IgD-negative memory B cell (primary cell): ENCODE data around the gene CDYL. TPM values are rescaled to one million over a fixed set of nuclear protein-coding genes. Genes with fewer than 3 reads are reported as not detected.
A peak's percentile ranks its signal among the peaks of the same experiment; 100 is the strongest.

Experiments used
- H3K27ac Mint-ChIP-seq, 3 donors: one replicate each; pipeline ENCODE4 v1.8.0; 2020 to 2022; ENCODE audit warnings: mild to moderate bottlenecking in 3 of 3, mixed read lengths in 3 of 3, moderate library complexity in 1 of 3
- H3K27me3 Mint-ChIP-seq: one replicate; pipeline ENCODE4 v1.8.0; 2021; ENCODE audit warnings: mixed read lengths
- H3K36me3 Mint-ChIP-seq: one replicate; pipeline ENCODE4 v1.8.0; 2020; ENCODE audit warnings: mild to moderate bottlenecking, mixed read lengths
- H3K4me1 Mint-ChIP-seq, 3 donors: one replicate each; pipeline ENCODE4 v1.8.0; 2020 to 2022; ENCODE audit warnings: mixed read lengths in 3 of 3, mild to moderate bottlenecking in 1 of 3
- H3K4me3 Mint-ChIP-seq, 4 donors: one replicate each; pipeline ENCODE4 v1.8.0; 2020 to 2022; ENCODE audit warnings: mild to moderate bottlenecking in 4 of 4, mixed read lengths in 4 of 4, moderate library complexity in 3 of 4
- H3K9me3 Mint-ChIP-seq, 3 donors: one replicate each; pipeline ENCODE4 v1.8.0; 2020 to 2021; ENCODE audit warnings: mixed read lengths in 3 of 3, mild to moderate bottlenecking in 1 of 3
- polyA plus RNA-seq: library from polyadenylated mRNA; unstranded; fragments of 300-500 nt; fragmentation: Illumina TruSeq; gene quantifications from one replicate; pipeline ENCODE4 v1.2.3, GENCODE V29; 2021

CDYL gene
- polyA plus RNA-seq, 1 donor from 2014 or later, result 5.3 TPM

GRCh38 chr6:4756247-4756646, 20.0 kb upstream of the CDYL start:
- H3K36me3 Mint-ChIP-seq, result no peaks in the 10 kb centered on the region
- no peaks in the 10 kb centered on the region for H3K4me1 Mint-ChIP-seq
- H3K9me3 Mint-ChIP-seq, result no peaks in the 10 kb centered on the region
- no peak overlapping the region for H3K4me3 Mint-ChIP-seq
- H3K27ac Mint-ChIP-seq, result no peak overlapping the region
- peaks cover 12% of the 10 kb centered on the region for H3K27me3 Mint-ChIP-seq

DNA sequence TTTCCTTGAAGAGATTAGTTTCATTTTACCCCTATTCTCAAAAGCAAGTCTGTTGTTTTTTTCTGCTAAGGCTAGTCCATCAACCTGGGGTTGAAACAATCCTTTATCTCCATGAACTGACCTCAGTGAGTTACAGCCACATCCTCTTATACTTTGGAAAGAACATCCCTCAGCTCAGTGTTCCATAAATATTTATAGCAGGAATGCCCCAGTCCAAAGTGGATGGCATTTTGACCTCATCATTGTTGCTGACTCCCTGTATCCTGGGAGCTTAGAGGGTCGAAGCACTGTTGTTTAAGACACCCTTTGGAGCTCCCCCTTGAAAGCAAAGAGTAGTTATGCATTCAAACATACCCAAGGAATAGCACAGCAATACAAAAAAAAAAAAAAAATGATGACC, 16.2 kb upstream of the CDYL start:
- Mint-ChIP-seq H3K9me3 (peaks cover 9 to 14% (median 12%) of the 10 kb centered on the region in 3 donors), H3K36me3 (no peaks in the 10 kb centered on the region), H3K27ac (no peak overlapping the region), H3K4me1 (no peaks in the 10 kb centered on the region), H3K27me3 (peaks cover 11% of the 10 kb centered on the region), H3K4me3 (no peak overlapping the region)

DNA sequence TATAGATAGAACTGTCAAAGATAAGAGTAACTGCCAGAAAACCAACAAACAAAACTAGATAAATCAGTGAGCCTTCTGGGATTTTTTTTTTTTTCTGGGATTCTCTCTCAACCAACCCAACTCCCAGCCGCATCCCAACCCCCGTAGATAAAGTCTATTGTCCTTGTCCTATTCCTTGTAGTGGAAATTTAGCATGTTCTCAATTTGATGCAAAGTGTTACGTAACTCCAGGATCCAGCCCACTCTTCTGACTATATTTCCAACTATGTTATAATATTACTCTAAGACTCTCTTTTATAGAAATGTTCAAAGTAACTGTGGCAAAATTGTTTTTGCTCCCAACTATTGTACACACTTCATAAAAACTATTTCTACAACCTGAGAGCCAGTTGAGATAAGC, 15.4 kb upstream of the CDYL start:
- H3K4me3 Mint-ChIP-seq, result no peak overlapping the region
- H3K27ac Mint-ChIP-seq, result no peak overlapping the region
- no peaks in the 10 kb centered on the region for H3K4me1 Mint-ChIP-seq
- no peaks in the 10 kb centered on the region for H3K36me3 Mint-ChIP-seq
- peaks cover 9 to 14% (median 12%) of the 10 kb centered on the region in 3 donors for H3K9me3 Mint-ChIP-seq
- peaks cover 11% of the 10 kb centered on the region for H3K27me3 Mint-ChIP-seq

GRCh38 chr6:4762294-4762693, 13.9 kb upstream of the CDYL start:
- Mint-ChIP-seq H3K27me3 (peaks cover 6% of the 10 kb centered on the region), H3K4me1 (no peaks in the 10 kb centered on the region), H3K9me3 (peaks cover 9 to 14% (median 12%) of the 10 kb centered on the region in 3 donors), H3K4me3 (peak overlapping the region in 1 of 4 donors; percentile 29), H3K36me3 (no peaks in the 10 kb centered on the region), H3K27ac (no peak overlapping the region)

GRCh38 chr6:4763921-4764320, 12.3 kb upstream of the CDYL start:
- peaks cover 9% of the 10 kb centered on the region for H3K27me3 Mint-ChIP-seq
- no peak overlapping the region for H3K4me3 Mint-ChIP-seq
- H3K9me3 Mint-ChIP-seq, result peaks cover 9 to 14% (median 13%) of the 10 kb centered on the region in 3 donors
- H3K27ac Mint-ChIP-seq, result no peak overlapping the region
- H3K36me3 Mint-ChIP-seq, result no peaks in the 10 kb centered on the region
- no peaks in the 10 kb centered on the region for H3K4me1 Mint-ChIP-seq

DNA sequence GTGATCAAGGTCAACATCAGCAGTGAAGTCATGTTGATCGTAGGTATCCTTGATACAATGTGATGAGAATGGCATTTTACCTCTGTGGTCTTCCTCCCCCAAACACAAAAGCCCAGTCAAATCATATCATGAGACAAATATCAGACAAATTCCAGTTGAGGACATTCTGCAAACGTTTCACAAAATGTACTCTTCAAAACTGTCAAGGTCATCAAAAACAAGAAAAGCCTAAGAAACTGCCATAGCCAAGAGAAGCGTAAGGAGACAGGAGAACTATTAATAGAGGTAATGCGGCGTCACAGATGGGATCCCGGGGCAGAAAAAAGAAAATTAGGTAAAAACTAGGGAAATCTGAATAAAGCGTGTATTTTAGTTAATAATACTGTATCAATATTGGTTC, 7.4 kb upstream of the CDYL start:
- Mint-ChIP-seq H3K9me3 (peaks cover 0 to 5% (median 0%) of the 10 kb centered on the region in 3 donors), H3K36me3 (no peaks in the 10 kb centered on the region), H3K27me3 (peaks cover 5% of the 10 kb centered on the region), H3K27ac (peak overlapping the region in 1 of 3 donors; percentile 15), H3K4me1 (no peaks in the 10 kb centered on the region), H3K4me3 (no peak overlapping the region)

DNA sequence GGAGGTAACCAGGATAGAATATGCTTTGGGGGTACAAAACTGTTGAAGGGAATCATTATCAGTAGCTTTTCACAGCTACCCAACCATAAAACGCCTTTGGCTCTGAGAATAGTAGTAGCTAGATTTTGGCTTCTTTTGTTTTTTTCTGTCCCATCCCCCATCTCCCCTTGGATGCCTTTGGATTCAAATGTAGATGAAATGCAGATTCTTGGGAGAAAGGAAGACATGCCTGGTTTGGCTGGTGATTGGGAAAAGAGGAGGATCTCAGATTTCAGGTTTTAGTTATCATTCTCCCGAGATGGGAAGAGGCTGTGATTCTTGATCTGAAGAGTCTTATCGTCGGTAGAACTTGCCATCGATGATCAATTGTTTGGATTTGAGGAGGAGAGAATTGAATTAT, 3.5 kb upstream of the CDYL start:
- peak overlapping the region in 1 of 3 donors; percentile 92 for H3K27ac Mint-ChIP-seq
- no peaks in the 10 kb centered on the region for H3K36me3 Mint-ChIP-seq
- peaks cover 11% of the 10 kb centered on the region for H3K27me3 Mint-ChIP-seq
- H3K4me1 Mint-ChIP-seq, result peaks cover 10 to 13% (median 11%) of the 10 kb centered on the region in 3 donors
- H3K4me3 Mint-ChIP-seq, result peak overlapping the region in 2 of 4 donors; percentile 7 to 95
- peaks cover 0 to 2% (median 0%) of the 10 kb centered on the region in 3 donors for H3K9me3 Mint-ChIP-seq

- peaks cover 7% of the 10 kb centered on the region for H3K27me3 Mint-ChIP-seq
- H3K27ac Mint-ChIP-seq, result peak overlapping the region in 1 of 3 donors; percentile 92
- peaks cover 0 to 2% (median under 1%) of the 10 kb centered on the region in 3 donors for H3K9me3 Mint-ChIP-seq
- peaks cover 14 to 17% (median 15%) of the 10 kb centered on the region in 3 donors for H3K4me1 Mint-ChIP-seq
- H3K36me3 Mint-ChIP-seq, result no peaks in the 10 kb centered on the region
- peak overlapping the region in 1 of 4 donors; percentile 95 for H3K4me3 Mint-ChIP-seq
Measured at GRCh38 chr6:4773181-4773580, 3.0 kb upstream of the CDYL start.

- peaks cover under 1% of the 10 kb centered on the region for H3K36me3 Mint-ChIP-seq
- peak overlapping the region; percentile 69 to 92 (median 80) for H3K27ac Mint-ChIP-seq
- H3K4me3 Mint-ChIP-seq, result peak overlapping the region; percentile 90 to 97 (median 95)
- peaks cover 21 to 25% (median 25%) of the 10 kb centered on the region in 3 donors for H3K4me1 Mint-ChIP-seq
- H3K9me3 Mint-ChIP-seq, result peaks cover 0 to 4% (median 0%) of the 10 kb centered on the region in 3 donors
- H3K27me3 Mint-ChIP-seq, result peaks cover 7% of the 10 kb centered on the region
Measured at GRCh38 chr6:4774296-4774695, 1.9 kb upstream of the CDYL start.

DNA sequence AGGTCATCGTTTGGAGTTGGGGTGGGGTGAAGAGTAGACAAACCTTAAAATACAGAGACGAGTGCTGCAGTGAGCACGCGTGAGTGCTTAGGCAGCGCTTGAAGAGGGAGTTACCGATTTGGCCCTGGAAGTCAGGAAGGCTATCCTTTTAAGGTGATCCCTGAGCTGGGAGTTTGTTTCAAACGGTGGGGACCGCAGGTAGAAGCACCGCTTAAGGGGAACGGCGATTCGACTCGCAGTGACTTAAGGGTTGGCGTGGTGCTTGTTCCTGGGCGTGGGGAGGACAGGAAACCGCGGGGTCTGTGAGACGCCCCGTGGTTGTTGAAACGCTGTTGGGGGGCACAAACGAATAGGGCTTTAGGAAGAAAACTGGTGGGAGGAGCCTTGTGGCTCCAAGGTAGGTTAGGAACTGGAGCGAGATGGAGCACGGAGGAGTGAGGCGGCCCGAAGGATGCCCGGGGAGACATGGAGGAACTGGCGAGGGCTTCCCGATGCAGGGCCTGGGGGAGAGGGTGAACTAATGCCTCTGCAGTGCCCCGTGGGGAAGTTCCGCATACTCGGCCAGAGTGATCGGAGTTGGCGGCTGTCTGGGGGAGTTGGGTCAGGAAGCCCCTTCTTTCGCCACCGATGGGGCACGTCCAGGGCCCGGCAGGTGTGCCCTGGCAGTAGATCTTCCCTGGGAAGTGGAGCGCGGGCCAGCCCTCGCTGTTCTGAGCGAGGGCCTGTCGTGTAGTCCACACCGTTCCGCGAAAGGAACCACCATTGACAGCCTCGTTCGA, 1.3 kb upstream of the CDYL start:
- Mint-ChIP-seq H3K27ac (peak overlapping the region; percentile 69 to 92 (median 80)), H3K36me3 (peaks cover 1% of the 10 kb centered on the region), H3K27me3 (peaks cover 7% of the 10 kb centered on the region), H3K9me3 (peaks cover 0 to 4% (median 0%) of the 10 kb centered on the region in 3 donors), H3K4me3 (peak overlapping the region; percentile 90 to 97 (median 95)), H3K4me1 (peaks cover 23 to 29% (median 28%) of the 10 kb centered on the region in 3 donors)

DNA sequence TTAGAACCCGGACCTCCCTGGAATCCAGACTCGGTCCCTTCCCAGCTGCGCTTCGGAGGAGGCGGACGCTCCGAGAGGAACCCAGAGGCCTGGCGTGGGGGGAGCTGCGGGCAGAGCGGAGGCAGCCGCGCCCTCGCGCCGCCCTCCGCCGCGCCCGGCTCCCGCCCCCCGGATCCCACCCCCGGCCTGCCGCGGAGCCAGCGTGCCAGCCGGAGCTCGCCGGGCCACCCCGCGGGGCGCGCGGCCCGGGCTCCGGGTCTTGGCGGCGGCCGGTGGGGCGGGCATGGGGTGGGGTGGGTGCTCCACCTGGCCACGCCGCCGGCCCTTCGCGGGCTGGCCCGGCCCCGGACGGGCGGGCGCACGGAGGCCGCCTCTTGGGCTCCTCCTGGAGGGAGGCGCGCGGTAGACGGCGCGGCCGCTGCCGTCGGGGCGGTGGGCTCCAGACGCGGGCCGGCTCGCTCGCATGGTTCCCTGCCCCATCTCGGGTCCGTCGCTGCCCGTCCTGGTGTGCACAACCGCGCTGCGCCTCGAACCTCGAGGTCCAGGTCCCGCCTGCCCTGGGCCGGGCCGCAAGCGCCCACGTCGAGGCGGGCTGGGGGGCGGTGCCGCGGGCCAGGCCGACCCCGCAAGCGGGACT, 592 bp upstream of the CDYL start:
- Mint-ChIP-seq H3K27me3 (peaks cover 7% of the 10 kb centered on the region), H3K36me3 (peaks cover 1% of the 10 kb centered on the region), H3K4me3 (peak overlapping the region; percentile 90 to 97 (median 95)), H3K4me1 (peaks cover 23 to 33% (median 28%) of the 10 kb centered on the region in 3 donors), H3K27ac (peak overlapping the region in 2 of 3 donors; percentile 69 to 92), H3K9me3 (peaks cover 0 to 4% (median 0%) of the 10 kb centered on the region in 3 donors)

GRCh38 chr6:4776493-4777393, 539 bp downstream of the CDYL start:
- peaks cover 0 to 4% (median 0%) of the 10 kb centered on the region in 3 donors for H3K9me3 Mint-ChIP-seq
- H3K4me3 Mint-ChIP-seq, result peak overlapping the region; percentile 78 to 96 (median 90)
- H3K36me3 Mint-ChIP-seq, result peaks cover 1% of the 10 kb centered on the region
- peak overlapping the region in 2 of 3 donors; percentile 84 to 91 for H3K27ac Mint-ChIP-seq
- H3K4me1 Mint-ChIP-seq, result peaks cover 31 to 43% (median 37%) of the 10 kb centered on the region in 3 donors
- peaks cover 7% of the 10 kb centered on the region for H3K27me3 Mint-ChIP-seq

DNA sequence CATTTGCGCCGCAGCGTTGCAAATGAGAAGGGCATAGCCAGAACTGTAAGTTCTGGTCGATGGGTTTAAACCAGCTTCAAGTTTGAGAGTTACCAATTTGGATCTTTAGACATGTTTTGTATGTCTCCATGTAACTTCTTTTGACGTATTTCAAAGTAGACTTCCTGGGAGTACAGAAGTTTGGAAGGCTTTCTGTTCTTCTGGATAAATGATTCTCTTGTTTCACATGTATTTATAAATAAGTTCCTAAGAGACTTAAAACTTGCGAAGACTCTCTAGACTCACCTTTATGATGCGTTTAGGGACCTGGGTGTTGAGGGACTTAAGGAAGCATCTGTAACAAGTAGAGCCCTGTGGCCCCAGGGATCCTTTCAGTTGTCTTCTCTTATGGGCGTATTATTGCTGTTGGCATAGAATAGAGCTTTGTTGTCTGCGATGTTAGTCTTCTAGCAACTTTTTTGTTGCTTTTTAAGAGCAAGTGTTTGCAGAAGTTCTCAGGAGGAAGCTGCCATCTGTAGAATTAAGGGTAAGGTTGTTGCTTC, 1.3 kb downstream of the CDYL start:
- Mint-ChIP-seq H3K36me3 (peaks cover 1% of the 10 kb centered on the region), H3K4me3 (peak overlapping the region; percentile 78 to 96 (median 90)), H3K9me3 (peaks cover 0 to 4% (median 0%) of the 10 kb centered on the region in 3 donors), H3K4me1 (peaks cover 36 to 49% (median 43%) of the 10 kb centered on the region in 3 donors), H3K27ac (peak overlapping the region in 2 of 3 donors; percentile 84 to 91), H3K27me3 (peaks cover 7% of the 10 kb centered on the region)

GRCh38 chr6:4778086-4778485, 1.9 kb downstream of the CDYL start:
- H3K27ac Mint-ChIP-seq, result peak overlapping the region in 2 of 3 donors; percentile 19 to 91
- peaks cover 0 to 4% (median 0%) of the 10 kb centered on the region in 3 donors for H3K9me3 Mint-ChIP-seq
- peaks cover 40 to 54% (median 47%) of the 10 kb centered on the region in 3 donors for H3K4me1 Mint-ChIP-seq
- H3K27me3 Mint-ChIP-seq, result peaks cover 7% of the 10 kb centered on the region
- H3K4me3 Mint-ChIP-seq, result peak overlapping the region; percentile 78 to 96 (median 90)
- H3K36me3 Mint-ChIP-seq, result peaks cover 1% of the 10 kb centered on the region
